H1 (cell line): ENCODE results near the gene S1PR3. TPM values are rescaled to one million over a fixed set of nuclear protein-coding genes. Genes with fewer than 3 reads are reported as not detected.
A peak's percentile ranks its signal among the peaks of the same experiment; 100 is the strongest.

Experiments used
- CTCF ChIA-PET: fragments of 300-600 bp; sonication (Branson Sonifier 250); formaldehyde crosslinking; loops from one replicate; lab custom pipeline; 2021; ENCODE audit not compliant: partially characterized antibody; lab: Charles Lee
- POLR2A ChIA-PET: fragments of 300-600 bp; sonication (Branson Sonifier 250); formaldehyde crosslinking; loops from one replicate; lab custom pipeline; 2021; ENCODE audit warnings: inconsistent platforms; ENCODE audit not compliant: partially characterized antibody; lab: Charles Lee
- DNase-seq, 2 experiments: peaks; one replicate each; pipeline versions ENCODE4 v3.0.0 to v3.0.0-alpha.2; 2010 to 2022; ENCODE audit warnings: low spot score in 2 of 2, low read depth in 1 of 2, mixed read lengths in 1 of 2
- FAIRE-seq: peaks from 2 replicates; lab custom pipeline; 2011; peaks lifted over from hg19 to GRCh38; lab: Jason Lieb, UNC
- H2AFZ ChIP-seq: 2 replicates; pipeline ENCODE4 v1.8.1; 2012; ENCODE audit warnings: low read length, inconsistent platforms
- H2AK5ac ChIP-seq: 2 replicates; pipeline ENCODE4 v1.6.1; 2013; ENCODE audit warnings: low read depth, low read length
- H2BK120ac ChIP-seq: replicated peaks from 2 replicates; pipeline ENCODE3; 2013; ENCODE audit warnings: low read depth, low read length, inconsistent platforms
- H2BK12ac ChIP-seq: 2 replicates; pipeline ENCODE4 v1.6.1; 2013; ENCODE audit warnings: low read depth, low read length
- H2BK15ac ChIP-seq: 2 replicates; pipeline ENCODE4 v1.6.1; 2013; ENCODE audit warnings: low read length
- H2BK20ac ChIP-seq: 2 replicates; pipeline ENCODE4 v1.6.1; 2013; ENCODE audit warnings: low read length
- H2BK5ac ChIP-seq: 2 replicates; pipeline ENCODE4 v1.6.1; 2013; ENCODE audit warnings: low read depth, low read length
- H3K14ac ChIP-seq: 2 replicates; pipeline ENCODE4 v1.6.1; 2013; ENCODE audit warnings: inconsistent platforms; ENCODE audit not compliant: insufficient read length
- H3K18ac ChIP-seq: 2 replicates; pipeline ENCODE4 v1.6.1; 2013; ENCODE audit warnings: low read length; ENCODE audit errors: extremely low read depth
- H3K23ac ChIP-seq: 2 replicates; pipeline ENCODE4 v1.6.1; 2013; ENCODE audit warnings: inconsistent platforms; ENCODE audit not compliant: insufficient read length
- H3K23me2 ChIP-seq: 2 replicates; pipeline ENCODE4 v1.6.1; 2013; ENCODE audit warnings: low read depth, low read length
- H3K27ac ChIP-seq: 2 replicates; pipeline ENCODE4 v1.6.1; 2011; ENCODE audit warnings: low read depth, low read length, inconsistent platforms
- H3K27me3 ChIP-seq, 4 experiments: replicated peaks in 1 of 4; 1 replicate in 1 of 4; 2 replicates in 3 of 4; pipeline versions ENCODE4 v1.6.1 to v1.8.1; 2011 to 2013; ENCODE audit warnings: low read length in 3 of 4, mild to moderate bottlenecking in 3 of 4, inconsistent platforms in 2 of 4, mixed read lengths in 2 of 4, moderate library complexity in 1 of 4; ENCODE audit not compliant: control insufficient read depth in 3 of 4, insufficient read depth in 3 of 4; ENCODE audit errors: extremely low read depth in 1 of 4
- H3K36me3 ChIP-seq, 4 experiments: 2 replicates each; pipeline versions ENCODE4 v1.6.1 to v1.8.1; 2011 to 2013; ENCODE audit warnings: mild to moderate bottlenecking in 4 of 4, low read length in 3 of 4, moderate library complexity in 2 of 4, control low read depth in 1 of 4, inconsistent platforms in 1 of 4; ENCODE audit not compliant: insufficient read depth in 4 of 4, control insufficient read depth in 2 of 4
- H3K4ac ChIP-seq: replicated peaks from 2 replicates; pipeline ENCODE3; 2013; ENCODE audit warnings: low read length, low read depth, mixed read lengths, inconsistent platforms; ENCODE audit not compliant: insufficient read length
- H3K4me1 ChIP-seq, 4 experiments: replicated peaks in 1 of 4; 1 replicate in 1 of 4; 2 replicates in 3 of 4; pipeline versions ENCODE4 v1.6.1 to v1.8.1; 2011 to 2013; ENCODE audit warnings: low read length in 3 of 4, inconsistent platforms in 2 of 4, mixed read lengths in 1 of 4; ENCODE audit not compliant: insufficient read depth in 4 of 4, control insufficient read depth in 3 of 4
- H3K4me2 ChIP-seq, 2 experiments: 2 replicates each; pipeline versions ENCODE4 v1.6.1 to v1.8.1; 2011 to 2013; ENCODE audit warnings: low read depth in 2 of 2, low read length in 2 of 2, control low read depth in 1 of 2, inconsistent platforms in 1 of 2, mild to moderate bottlenecking in 1 of 2; ENCODE audit not compliant: insufficient read depth in 1 of 2
- H3K4me3 ChIP-seq, 4 experiments: fragments of 200-600, 300-600 bp in 1 of 4; sonication (generic), shearing (Covaris generic), sonication (Bioruptor Twin) in 1 of 4; 2 replicates each; pipeline versions ENCODE4 v1.5.1 to v1.8.1; 2011 to 2016; ENCODE audit warnings: low read length in 4 of 4, low read depth in 3 of 4, control low read depth in 2 of 4, inconsistent platforms in 2 of 4, mild to moderate bottlenecking in 2 of 4, mixed read lengths in 1 of 4, moderate library complexity in 1 of 4; ENCODE audit not compliant: insufficient read depth in 2 of 4; ENCODE audit errors: extremely low read depth in 1 of 4
- H3K56ac ChIP-seq: replicated peaks from 2 replicates; pipeline ENCODE3; 2013; ENCODE audit warnings: low read depth, mild to moderate bottlenecking, mixed read lengths, low read length, inconsistent platforms; ENCODE audit not compliant: insufficient read length
- H3K79me1 ChIP-seq: 2 replicates; pipeline ENCODE4 v1.6.1; 2013; ENCODE audit warnings: low read depth, low read length, control low read depth
- H3K79me2 ChIP-seq, 2 experiments: 2 replicates each; pipeline versions ENCODE4 v1.6.1 to v1.8.1; 2012 to 2013; ENCODE audit warnings: low read length in 2 of 2, mild to moderate bottlenecking in 2 of 2, inconsistent platforms in 1 of 2; ENCODE audit not compliant: insufficient read depth in 2 of 2, control insufficient read depth in 1 of 2
- H3K9ac ChIP-seq, 4 experiments: replicated peaks in 1 of 4; 1 replicate in 1 of 4; 2 replicates in 3 of 4; pipeline versions ENCODE4 v1.6.1 to v1.8.1; 2011 to 2013; ENCODE audit warnings: low read depth in 3 of 4, low read length in 3 of 4, control low read depth in 2 of 4, mild to moderate bottlenecking in 2 of 4, moderate library complexity in 2 of 4, inconsistent platforms in 1 of 4; ENCODE audit errors: extremely low read depth in 1 of 4
- H3K9me3 ChIP-seq, 2 experiments: 2 replicates each; pipeline versions ENCODE4 v1.6.1 to v1.8.1; 2012 to 2013; ENCODE audit warnings: mild to moderate bottlenecking in 2 of 2, moderate library complexity in 2 of 2, control low read depth in 1 of 2, inconsistent platforms in 1 of 2, low read depth in 1 of 2, low read length in 1 of 2, mixed read lengths in 1 of 2; ENCODE audit not compliant: insufficient read depth in 2 of 2
- H4K20me1 ChIP-seq, 2 experiments: replicated peaks in 1 of 2; 2 replicates each; pipeline versions ENCODE3 to v1.8.1; 2011 to 2013; ENCODE audit warnings: inconsistent platforms in 2 of 2, low read length in 2 of 2, mild to moderate bottlenecking in 1 of 2; ENCODE audit not compliant: insufficient read depth in 2 of 2, control insufficient read depth in 1 of 2
- H4K5ac ChIP-seq: 2 replicates; pipeline ENCODE4 v1.6.1; 2013; ENCODE audit warnings: low read length, low read depth, mixed read lengths, inconsistent platforms; ENCODE audit not compliant: insufficient read length
- H4K8ac ChIP-seq: 2 replicates; pipeline ENCODE4 v1.8.0; 2013; ENCODE audit warnings: mild to moderate bottlenecking, moderate library complexity, low read length, inconsistent platforms; ENCODE audit not compliant: insufficient read depth; ENCODE audit errors: extremely low read depth
- H4K91ac ChIP-seq: replicated peaks from 2 replicates; pipeline ENCODE3; 2013; ENCODE audit warnings: low read length, mixed read lengths, inconsistent platforms; ENCODE audit not compliant: insufficient read length
- CEBPB ChIP-seq: IDR thresholded peaks from 2 replicates; pipeline ENCODE4 v1.6.1; 2012; ENCODE audit warnings: low read depth, low read length
- CHD1 ChIP-seq: IDR thresholded peaks from 2 replicates; pipeline ENCODE4 v1.6.1; 2012; ENCODE audit warnings: low read depth, low read length, improper control_type of control experiment
- CTBP2 ChIP-seq: IDR thresholded peaks from 2 replicates; pipeline ENCODE4 v1.7.0; 2011; ENCODE audit warnings: borderline replicate concordance, mild to moderate bottlenecking, moderate library complexity, mixed read lengths, low read length; ENCODE audit not compliant: insufficient read depth, insufficient read length
- EGR1 ChIP-seq: IDR thresholded peaks from 2 replicates; pipeline ENCODE4 v1.6.1; 2011; ENCODE audit warnings: low read depth, low read length, borderline replicate concordance
- FOSL1 ChIP-seq: IDR thresholded peaks from 2 replicates; pipeline ENCODE4 v1.6.1; 2011; ENCODE audit warnings: mild to moderate bottlenecking, low read depth, low read length, moderate library complexity; ENCODE audit not compliant: insufficient read depth
- HDAC2 ChIP-seq, 2 experiments: fragments of 300-600 bp in 1 of 2; sonication (generic) in 1 of 2; IDR thresholded peaks; 2 replicates each; pipeline ENCODE4 v1.6.1; 2011 to 2012; ENCODE audit warnings: low read depth in 2 of 2, low read length in 2 of 2, mild to moderate bottlenecking in 2 of 2, moderate library complexity in 2 of 2, borderline replicate concordance in 1 of 2, inconsistent platforms in 1 of 2
- KDM1A ChIP-seq: fragments of 200-600, 300-600 bp; sonication (generic); IDR thresholded peaks from 2 replicates; pipeline ENCODE4 v1.7.1; 2016; ENCODE audit warnings: mild to moderate bottlenecking, low read length, borderline replicate concordance
- RBBP5 ChIP-seq: IDR thresholded peaks from 2 replicates; pipeline ENCODE4 v1.7.1; 2012; ENCODE audit warnings: low read depth, mild to moderate bottlenecking, inconsistent platforms, low read length, moderate library complexity, borderline replicate concordance
- SAP30 ChIP-seq: fragments of 300-600 bp; sonication (generic); IDR thresholded peaks from 2 replicates; pipeline ENCODE4 v1.7.1; 2012; ENCODE audit warnings: low read length, moderate library complexity, mild to moderate bottlenecking, inconsistent platforms; ENCODE audit not compliant: insufficient read depth, insufficient replicate concordance
- SRF ChIP-seq: IDR thresholded peaks from 2 replicates; pipeline ENCODE4 v1.6.1; 2011; ENCODE audit warnings: mild to moderate bottlenecking, low read depth, low read length, moderate library complexity
- SUZ12 ChIP-seq: fragments of 200-600 bp; sonication (generic); IDR thresholded peaks from 2 replicates; pipeline ENCODE4 v1.6.1; 2012; ENCODE audit warnings: mild to moderate bottlenecking, inconsistent platforms, low read length, moderate library complexity, mixed read lengths
- TAF1 ChIP-seq: IDR thresholded peaks from 2 replicates; pipeline ENCODE4 v1.6.1; 2011; ENCODE audit warnings: mild to moderate bottlenecking, low read depth, low read length
- WGBS, 2 experiments: shearing (Covaris generic) in 1 of 2; methylation state at CpG; one replicate each; pipeline versions ENCODE4 v1.1.6 to v1.1.7; 2013 to 2015; ENCODE audit warnings: low lambda C conversion rate in 2 of 2, mixed read lengths in 2 of 2, inconsistent platforms in 1 of 2, low coverage in 1 of 2, missing lambda C conversion rate in 1 of 2; ENCODE audit not compliant: insufficient replicate concordance in 2 of 2, insufficient coverage in 1 of 2, insufficient read length in 1 of 2; ENCODE audit errors: extremely low coverage in 1 of 2, missing lambda C conversion rate in 1 of 2; 5-methylcytosine and 5-hydroxymethylcytosine counted together
- polyA plus RNA-seq, 7 experiments: library from polyadenylated mRNA; depleted of rRNA in 3 of 7; stranded (reverse) in 5 of 7; unstranded in 2 of 7; fragments of >200 nt in 5 of 7; fragments of 200-250 nt in 2 of 7; gene quantifications; 1 replicate in 5 of 7; 2 replicates in 1 of 7; 4 replicates in 1 of 7; pipeline versions ENCODE4 v1.2.1 to v1.2.3, GENCODE V29; 2011 to 2013; ENCODE audit warnings: missing spikeins in 2 of 7, mixed read lengths in 2 of 7
- total RNA-seq: library from RNA; stranded (reverse); fragmentation: NEBNext Ultra II Directional; extraction: Animal tissue kit (Norgen Biotek cat#: 25700); gene quantifications from 2 replicates; pipeline ENCODE4 v1.2.1, GENCODE V29; 2021

S1PR3 gene
- total and polyA plus RNA-seq, 2 of the 8 experiments (the other 6 are each of a cell fraction or from before 2014, with no cell fraction given), result 3.7 to 6.4 TPM

- Histone ChIP-seq H3K9me3 (no peaks in the 10 kb centered on the region), H3K56ac (no peak overlapping the region), H4K8ac (peak overlapping the region; percentile 83; the same call in 1 of the 2 replicates), H3K18ac (no peak overlapping the region), H2BK120ac (no peak overlapping the region), H2BK5ac (no peak overlapping the region), H3K4ac (no peak overlapping the region), H3K4me3 (0 out of 8 replicates have a peak overlapping the region, but pooled peaks of 1 of the 4 experiments have one; percentile 1), H3K9ac (no peak overlapping the region), H3K23me2 (no peaks in the 10 kb centered on the region), H3K36me3 (no peaks in the 10 kb centered on the region), H3K4me2 (no peak overlapping the region), H3K23ac (no peak overlapping the region), H3K79me2 (no peaks in the 10 kb centered on the region), H4K20me1 (no peaks in the 10 kb centered on the region), H3K79me1 (no peaks in the 10 kb centered on the region), H2AK5ac (no peak overlapping the region; the same call in 1 of the 2 replicates), H2BK12ac (no peak overlapping the region), H3K27me3 (no peaks in the 10 kb centered on the region), H3K14ac (no peak overlapping the region), H2AFZ (no peak overlapping the region), H4K91ac (no peak overlapping the region), H2BK15ac (no peak overlapping the region), H3K4me1 (peaks cover 2 to 14% (median 4%) of the 10 kb centered on the region in 4 experiments; a peak in 6 of 7 replicates), H3K27ac (no peak overlapping the region), H2BK20ac (no peak overlapping the region), H4K5ac (no peak overlapping the region)
- ChIA-PET CTCF (interaction anchor here (0.7 to 2.0 kb wide), 4 partner anchors 264 to 397 kb away, joined by 3 to 7 read pairs (median 3); no protein-coding TSS in a partner anchor), POLR2A (interaction anchor here (0.8 kb wide), 1 partner anchor 15 kb away, joined by 3 read pairs; no protein-coding TSS in a partner anchor)
- no peak for FAIRE-seq
- WGBS, 2 experiments, result 71% methylated on average over 9 of the region's 9 CpGs; no CpG with 5 or more reads in 1 of the 2 experiments
- DNase-seq, result peak in 1 of 2 experiments; percentile 39
- no peak for TF ChIP-seq KDM1A
- no peak for TF ChIP-seq SUZ12
- no peak for TF ChIP-seq SAP30
- no peak for TF ChIP-seq RBBP5
- no peak for TF ChIP-seq CHD1
- no peak for TF ChIP-seq SRF
- no peak for TF ChIP-seq HDAC2 (IDR thresholded peaks at IDR 0.05; ENCODE audit: borderline replicate concordance in 1 of 2, low read depth in 2 of 2, low read length in 2 of 2)
- no peak for TF ChIP-seq CEBPB
- TF ChIP-seq TAF1, result no peak
- TF ChIP-seq FOSL1, result no peak
- TF ChIP-seq EGR1, result no peak
- TF ChIP-seq CTBP2, result no peak
Observed at GRCh38 chr9:89008055-89008743, 16.9 kb downstream of the S1PR3 start.
